GM21381 (cell line): ENCODE results near the gene VPS37D.

Experiments
- ATAC-seq: cut with Tn5 transposase; IDR thresholded peaks from one replicate; pipeline ENCODE4 v1.9.1; 2021; ENCODE audit warnings: mild to moderate bottlenecking, moderate library complexity; ENCODE audit not compliant: unreplicated experiment

Gene VPS37D

DNA sequence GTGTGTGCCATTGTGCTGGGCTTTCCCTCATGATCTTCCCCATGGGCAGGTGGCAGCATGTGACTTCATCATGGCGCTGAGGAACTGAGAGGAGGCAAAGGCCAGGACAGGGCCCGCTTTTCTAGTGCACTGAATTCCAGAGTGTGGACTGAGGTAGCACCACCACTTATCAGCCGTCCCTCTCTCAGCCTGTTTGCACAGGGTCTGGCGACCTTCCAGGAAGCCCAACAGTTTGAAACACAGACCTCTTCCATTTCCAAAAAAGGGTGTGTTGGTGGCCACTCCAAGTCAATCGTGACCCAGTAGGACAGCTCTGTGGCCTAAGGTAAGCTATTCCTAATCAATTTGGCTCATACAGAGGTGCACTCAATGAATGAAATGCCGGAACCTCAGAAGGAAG is 11.2 kb downstream of the VPS37D start:
- ATAC-seq, result no peak

DNA sequence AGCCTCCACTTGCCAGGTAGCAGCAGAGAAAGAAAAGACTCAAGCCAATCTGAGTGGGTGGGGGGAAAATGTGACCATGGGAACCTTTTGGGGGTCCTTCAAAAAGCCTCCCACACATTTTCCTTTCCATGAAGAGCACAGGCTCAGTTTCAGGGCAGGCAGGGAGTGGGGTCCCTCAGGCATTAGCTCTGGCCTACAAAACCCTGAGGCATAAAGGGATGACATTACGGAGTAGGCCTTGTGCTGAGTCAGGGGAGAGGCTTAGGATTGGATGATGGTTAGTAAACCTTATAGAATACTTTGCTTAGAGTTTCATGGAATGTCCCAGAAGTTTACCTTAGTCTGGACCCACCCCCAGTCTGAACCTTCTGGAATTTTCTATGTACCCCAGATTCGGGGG is 12.1 kb downstream of the VPS37D start:
- no peak for ATAC-seq

DNA sequence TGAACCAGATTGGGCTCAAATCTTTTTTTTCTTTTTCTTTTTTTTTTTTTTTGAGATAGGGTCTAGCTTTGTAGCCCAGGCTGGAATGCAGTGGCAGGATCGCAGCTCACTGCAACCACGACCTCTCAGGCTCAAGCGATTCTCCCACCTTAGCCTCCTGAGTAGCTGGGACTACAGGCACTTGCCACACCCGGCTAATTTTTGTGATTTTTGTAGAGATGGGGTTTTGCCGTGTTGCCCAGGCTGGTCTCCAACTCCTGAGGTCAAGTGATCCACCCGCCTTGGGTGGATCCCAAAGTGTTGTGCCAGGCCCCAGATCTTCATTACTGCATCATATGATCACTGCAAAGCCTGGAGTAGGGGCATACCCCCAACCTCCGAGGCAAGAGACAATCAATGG is 12.9 kb downstream of the VPS37D start:
- ATAC-seq, result no peak

DNA sequence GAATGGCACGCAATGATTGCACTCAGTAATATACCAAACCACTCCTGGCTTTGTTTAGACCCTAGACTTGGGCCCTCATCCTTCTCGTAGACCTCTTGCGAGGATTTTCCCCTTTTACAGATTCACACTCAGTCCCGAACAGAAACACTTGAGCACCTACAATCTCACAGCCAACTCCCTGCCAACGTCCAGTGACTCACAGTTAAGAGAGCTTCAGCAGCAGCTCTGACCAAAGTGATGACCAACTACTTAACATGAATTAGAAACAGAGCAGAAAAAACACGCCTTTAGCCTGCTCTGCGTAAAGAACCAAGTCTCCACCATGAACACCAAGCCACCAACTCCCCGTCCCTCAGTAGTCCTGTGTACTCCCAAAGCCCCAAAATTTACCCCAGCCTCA is 13.4 kb downstream of the VPS37D start:
- ATAC-seq, result no peak

DNA sequence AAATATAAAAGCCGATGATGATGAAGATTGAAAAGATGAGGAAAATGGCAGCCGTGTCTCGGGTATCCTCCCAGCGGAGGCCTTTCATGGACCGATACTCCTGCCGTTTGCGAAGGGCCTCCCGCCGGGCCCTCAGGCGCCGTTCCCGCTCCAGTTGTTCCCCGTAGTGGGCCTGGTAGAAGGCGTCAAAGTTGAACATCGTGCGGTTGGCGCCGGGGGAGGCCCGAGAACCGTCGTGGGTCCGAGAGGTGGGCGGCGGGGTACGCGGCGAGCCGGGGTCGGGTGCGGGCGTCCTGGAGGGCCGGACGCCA is 15.1 kb downstream of the VPS37D start:
- peak; percentile 13 for ATAC-seq

DNA sequence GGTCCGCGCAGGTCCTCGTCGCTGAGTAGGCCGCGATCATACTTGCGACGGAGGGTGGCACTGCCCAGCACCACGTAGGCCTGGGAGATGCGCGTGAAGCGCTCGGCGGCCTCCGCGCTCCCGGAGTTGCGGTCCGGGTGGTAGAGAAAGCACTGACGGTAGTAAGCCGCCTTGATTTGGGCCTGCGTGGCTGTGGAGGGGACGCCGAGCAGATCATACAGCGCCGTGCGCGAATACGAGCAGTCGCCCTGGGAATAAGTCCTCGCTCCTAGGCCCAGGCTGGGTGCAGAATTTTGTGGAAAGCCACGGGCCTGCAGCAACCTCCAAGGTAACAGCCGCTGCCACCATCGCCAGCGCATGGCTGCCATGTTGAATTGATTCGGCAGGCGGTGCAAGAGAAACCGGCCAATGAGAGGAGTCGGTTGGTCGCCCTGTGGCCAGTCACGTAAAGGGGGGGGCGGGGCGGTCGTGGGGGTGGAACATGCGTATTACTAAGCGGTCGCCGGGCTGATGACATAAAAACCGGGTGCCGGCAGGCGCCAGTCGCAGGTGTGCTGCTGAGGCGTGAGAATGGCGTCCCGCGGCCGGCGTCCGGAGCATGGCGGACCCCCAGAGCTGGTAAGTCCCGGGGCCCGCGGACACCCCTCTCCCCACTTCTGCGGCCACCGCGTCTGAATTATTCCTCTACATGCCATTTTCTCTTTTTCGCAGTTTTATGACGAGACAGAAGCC is 15.6 kb downstream of the VPS37D start, which contains the start of the genes BUD23 and DNAJC30:
BUD23 (plus strand) TSS at position 542 of the 732 bp plus-strand sequence; CDS start at position 571, 29 bp downstream.
DNAJC30 (minus strand) TSS at position 398 of the 732 bp plus-strand sequence; CDS start at position 368, 30 bp downstream.
- peak; percentile 94 for ATAC-seq

DNA sequence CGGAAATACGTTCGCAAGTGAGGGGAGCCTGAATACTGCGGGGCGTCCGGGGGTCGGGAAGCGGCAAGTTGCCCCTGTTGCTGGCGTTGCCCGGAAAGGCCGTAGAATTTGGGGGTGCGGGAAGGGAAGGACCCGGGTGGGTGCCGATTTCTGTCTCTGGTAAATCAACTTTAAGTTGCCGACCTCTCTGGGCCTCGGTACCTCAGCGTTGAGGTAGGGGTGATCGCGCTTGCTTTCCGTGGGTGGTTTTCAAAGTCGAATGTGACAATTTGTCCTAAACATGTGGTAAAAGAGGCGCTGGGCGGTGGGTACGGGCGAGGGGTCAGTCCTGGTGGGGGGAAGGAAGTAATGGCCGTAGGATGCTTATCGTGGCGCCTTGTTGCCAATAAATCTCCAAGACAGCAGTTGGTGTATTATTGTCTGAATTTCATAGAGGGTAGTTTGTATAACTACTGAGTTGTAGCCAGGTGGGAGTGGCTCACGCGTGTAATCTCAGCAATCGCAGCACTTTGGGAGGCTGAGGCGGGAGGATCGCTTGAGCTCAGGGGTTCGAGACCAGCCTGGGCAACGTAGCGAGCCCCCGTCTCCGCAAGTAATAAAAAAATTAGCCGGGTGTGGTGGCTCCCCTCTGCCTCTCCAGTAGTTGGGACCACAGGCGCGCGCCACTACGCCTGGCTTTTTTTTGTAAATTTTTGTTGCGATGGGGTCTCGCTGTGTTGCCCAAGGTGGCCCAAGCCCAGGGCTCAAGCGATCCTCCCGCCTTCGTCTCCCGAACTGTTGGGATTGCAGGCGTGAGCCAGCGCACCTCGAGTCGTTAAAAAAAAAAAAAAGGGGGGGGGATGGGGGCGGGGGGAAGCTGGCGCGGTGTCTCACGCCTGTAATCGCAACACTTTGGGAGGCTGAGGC is 16.4 kb downstream of the VPS37D start:
- ATAC-seq, result no peak

DNA sequence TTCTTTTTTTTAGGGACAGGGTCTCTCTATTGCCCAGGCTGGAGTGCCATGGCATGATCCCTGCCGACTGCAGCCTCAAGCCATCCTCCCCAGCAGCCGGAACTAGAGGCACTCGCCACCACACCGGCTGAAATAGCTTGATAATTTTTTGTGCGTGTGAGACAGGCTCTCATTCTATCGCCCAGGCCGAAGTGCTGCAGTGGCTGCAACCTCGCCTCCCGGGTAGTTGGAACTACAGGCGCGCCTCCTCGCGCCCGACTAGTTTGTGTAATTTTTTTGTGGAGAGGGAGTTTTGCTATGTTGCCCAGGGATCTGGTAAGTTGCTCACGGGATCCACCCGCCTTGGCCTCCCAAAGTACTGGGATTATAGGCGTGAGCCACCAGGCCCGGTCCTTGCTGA is 17.7 kb downstream of the VPS37D start:
- no peak for ATAC-seq

DNA sequence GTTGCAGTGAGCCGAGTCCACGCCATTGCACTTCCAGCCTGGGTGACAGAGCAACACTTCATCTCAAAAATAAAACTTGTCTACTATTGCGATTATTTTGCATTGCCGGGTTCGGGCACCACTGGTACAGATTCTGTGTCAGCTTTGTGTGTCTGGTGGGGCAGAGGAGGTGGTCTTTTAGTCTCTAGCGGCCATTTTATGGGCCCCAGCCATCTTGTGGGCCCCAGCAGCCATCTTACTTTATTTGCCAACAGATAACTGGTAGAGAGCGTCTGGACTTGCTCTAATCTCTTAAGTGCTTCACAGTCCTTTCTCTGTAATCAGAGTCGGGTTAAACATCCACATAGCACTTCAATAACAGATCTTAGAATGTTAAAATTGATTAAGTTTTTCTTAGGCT is 20.7 kb downstream of the VPS37D start:
- ATAC-seq, result no peak

DNA sequence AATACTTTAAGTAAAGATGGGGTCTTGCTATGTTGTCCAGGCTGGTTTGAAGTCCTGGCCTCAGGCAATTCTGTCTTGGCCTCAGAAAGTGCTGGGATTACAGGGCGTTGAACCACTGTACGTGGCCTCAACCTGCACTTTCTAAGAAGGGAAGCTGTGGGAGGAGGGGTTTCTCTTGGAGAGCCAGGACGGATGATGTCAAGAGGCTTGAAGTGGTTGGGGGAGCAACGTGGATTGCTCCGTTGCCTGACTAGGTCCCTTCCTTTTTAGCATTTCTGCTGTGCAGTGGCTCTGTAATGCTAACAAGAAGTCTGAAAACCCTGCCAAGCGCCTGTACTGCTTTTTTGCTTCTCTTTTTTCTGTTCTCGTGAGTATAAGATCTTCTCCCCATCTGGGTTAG is 23.0 kb downstream of the VPS37D start:
- ATAC-seq, result no peak

DNA sequence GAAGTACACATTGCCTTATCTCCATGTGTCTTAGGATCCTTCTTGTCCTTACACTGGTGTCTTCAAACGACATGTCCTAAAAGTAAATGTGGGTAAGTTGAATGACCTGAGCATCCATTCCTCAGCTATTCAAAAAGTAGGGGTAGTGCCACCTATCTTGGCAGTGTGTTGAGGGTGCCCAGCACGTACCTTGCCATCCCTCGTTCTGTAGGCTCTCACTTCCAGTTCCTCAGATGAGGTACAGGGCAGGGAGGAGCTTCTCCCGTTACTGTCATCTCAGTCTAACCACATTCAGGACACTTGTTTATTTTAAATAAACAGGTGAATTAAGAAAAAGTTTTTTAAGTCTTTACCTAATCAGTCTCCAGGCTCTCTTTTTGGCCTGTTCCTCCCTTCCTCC is 28.7 kb downstream of the VPS37D start:
- ATAC-seq, result no peak

DNA sequence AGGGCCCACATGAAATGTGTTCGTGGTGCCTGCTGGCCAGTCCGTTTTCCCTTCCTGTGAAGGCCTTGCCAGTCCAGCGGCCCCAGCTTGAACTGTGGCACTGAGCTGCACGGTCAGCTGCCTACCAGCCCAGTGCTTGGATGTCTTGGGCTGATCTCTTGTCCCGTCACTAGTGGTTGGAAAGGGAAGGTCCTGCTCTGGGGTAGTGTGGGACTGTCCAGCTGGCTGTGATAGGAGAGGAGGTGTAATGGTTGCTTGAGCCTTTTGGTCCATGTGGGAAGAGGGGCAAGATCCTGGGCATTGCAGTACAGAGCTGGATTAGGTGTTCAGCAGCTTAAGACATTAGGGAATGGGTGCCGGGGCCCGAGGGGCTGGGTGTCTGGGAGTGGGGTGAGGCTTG is 30.8 kb downstream of the VPS37D start:
- no peak for ATAC-seq

DNA sequence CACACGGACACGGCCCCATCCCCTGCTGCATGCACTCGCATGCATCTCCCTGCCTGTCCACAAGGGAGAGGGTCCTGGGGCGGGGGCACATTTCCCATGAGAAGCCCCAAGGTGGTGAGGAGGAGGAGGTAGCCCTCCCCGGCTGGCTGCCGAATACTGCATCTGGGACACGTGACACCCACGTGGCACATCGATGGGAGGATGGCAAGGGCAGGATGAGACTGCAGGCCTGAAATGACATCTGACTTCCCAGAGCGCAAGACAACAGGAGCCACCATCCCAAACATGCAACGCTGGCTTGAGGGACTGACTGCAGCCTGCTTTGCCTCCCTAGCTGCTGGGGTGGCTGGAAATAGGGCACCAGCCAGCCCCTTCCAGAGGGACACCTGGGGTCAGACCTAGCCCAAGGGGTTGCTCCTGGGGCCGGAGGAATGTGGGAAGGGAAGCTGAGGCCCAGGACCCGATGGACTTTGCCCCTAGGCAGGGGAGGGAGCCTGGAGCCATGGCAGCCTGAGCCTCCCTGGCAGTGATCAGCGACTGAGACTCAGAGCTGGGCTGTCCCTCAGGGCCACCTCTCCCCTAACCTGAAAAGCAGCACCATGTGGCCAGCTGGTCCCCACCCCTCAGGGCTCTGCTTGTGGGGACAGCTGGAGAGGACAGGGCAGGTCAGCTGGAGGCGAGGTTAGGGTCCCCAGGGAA is 31.9 kb downstream of the VPS37D start:
- no peak for ATAC-seq

DNA sequence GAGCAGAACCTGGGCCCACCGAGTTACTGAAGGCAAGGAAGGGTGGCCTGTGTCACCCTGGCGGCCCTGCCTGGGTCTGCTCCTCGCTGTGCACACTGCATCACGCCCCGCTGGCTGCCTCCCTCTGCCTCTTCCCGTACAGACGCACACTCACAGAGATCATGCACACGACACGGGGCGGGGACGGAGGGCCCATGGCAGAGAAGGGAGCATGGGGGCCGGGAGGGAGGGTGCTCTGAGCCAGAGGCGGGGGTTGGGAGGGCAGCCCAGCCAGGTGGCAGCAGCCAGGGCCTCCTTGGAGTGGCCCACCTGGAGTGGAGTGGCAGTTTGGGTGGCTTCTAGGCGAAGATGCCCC is 32.4 kb downstream of the VPS37D start:
- no peak for ATAC-seq

DNA sequence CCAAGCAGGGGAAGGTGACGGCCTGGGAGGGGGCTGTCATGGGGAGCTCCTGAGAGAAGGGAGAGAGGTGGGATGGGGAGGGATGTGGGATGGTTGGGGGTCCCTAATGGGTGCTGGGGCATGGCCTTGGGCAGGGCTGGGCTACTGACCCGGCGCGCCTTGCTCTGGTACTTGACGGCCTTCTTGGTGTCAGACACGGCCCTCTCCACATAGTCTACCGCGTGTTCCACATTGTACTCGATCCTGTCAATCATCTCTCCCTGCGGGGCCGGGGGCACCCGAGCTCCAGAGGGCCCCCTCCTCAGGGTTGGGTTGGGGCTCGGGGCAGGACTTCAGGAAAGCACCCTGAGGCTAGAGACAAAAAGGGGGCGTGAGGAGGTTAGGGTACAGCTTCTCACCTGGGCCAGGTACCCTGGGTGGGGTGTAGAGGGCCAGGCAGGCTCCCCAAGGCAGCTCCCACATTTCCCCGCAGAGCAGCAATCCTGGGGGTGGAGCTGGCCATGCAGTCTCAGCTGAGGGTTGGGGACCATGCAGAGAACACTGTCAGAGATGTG is 33.0 kb downstream of the VPS37D start:
- no peak for ATAC-seq

DNA sequence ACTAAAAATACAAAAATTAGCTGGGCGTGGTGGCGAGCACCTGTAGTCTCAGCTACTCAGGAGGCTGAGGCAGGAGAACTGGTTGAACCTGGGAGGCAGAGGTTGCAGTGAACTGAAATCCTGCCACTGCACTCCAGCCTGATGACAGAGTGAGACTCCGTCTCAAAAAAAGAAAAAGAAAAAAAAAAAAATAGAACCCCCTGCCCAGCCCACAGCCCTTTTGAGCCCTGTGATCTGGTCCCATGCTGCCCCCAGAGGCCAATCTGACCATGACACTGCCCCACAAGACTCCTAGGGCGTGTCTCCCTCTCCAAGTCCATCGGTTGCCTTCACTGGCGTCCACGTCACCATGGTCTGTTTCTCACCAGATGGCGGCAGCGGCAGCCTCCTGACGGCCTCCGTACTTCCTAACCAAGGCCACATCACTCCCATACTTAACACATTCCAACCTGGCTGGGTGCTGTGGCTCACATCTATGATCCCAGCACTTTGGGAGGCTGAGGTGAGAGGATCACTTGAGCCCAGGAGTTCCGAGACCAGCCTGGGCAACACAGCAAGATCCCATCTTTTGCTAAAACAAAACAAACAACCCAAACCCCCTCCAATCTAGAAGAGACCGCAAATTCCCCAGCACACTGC is 33.8 kb downstream of the VPS37D start:
- ATAC-seq, result no peak

DNA sequence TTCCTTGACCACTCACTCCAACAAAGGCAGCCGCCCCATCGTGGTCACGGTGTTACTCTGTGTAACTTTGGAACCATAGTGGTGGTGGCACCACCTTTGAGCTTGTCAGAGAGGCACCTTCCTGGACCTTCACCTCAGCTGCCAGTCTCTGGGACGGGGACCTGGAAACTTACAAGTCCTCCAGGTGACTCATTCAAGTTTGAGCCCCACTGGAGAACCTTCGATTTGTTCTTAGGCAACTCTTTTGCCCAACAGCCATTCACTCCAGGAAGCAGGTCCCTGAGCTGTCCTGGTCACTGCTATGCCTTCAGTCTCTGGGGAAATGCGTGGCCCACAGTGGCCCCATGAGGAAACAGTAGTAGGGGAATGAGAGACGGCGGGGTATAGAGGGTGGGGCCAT is 34.6 kb downstream of the VPS37D start:
- ATAC-seq, result no peak

DNA sequence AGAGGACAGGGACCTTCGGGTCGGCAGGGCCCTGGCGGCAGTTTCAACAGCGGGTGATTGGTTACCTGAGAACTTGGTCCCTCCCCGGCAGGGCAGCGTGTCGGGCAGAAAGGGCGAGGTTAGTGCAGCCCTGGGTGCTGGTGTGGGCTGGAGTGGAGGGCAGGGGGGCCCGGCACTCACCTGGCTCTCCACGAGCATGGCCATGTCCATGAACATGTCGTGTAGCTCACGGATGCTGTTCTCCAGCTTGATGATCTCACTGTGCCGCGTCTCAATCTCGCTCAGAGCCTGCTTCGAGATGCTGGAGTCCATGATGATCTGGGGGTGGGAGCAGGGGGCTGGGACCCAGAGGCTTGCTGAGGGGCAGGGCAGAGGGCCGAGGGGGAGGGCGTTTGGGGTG is 35.0 kb downstream of the VPS37D start:
- ATAC-seq, result no peak

DNA sequence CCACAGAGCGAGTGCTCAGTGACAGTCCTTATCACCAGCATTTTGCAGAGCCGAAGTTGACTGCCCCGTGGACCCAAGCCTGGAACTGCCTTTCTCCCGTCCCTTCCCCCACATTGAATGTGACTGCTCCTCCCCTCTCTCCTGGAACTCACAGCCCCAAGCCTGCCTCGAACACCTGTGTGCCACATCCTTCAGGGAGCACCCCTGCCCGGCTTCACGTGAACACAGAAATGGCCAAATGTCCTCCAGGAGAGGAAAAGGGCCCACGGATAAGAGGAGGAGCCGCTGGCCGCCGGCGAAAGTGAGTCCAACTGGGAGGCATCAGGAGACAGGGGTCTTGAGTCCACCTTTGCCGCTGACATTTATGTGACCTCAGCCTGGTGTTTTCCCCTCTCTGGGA is 35.6 kb downstream of the VPS37D start:
- ATAC-seq, result no peak

DNA sequence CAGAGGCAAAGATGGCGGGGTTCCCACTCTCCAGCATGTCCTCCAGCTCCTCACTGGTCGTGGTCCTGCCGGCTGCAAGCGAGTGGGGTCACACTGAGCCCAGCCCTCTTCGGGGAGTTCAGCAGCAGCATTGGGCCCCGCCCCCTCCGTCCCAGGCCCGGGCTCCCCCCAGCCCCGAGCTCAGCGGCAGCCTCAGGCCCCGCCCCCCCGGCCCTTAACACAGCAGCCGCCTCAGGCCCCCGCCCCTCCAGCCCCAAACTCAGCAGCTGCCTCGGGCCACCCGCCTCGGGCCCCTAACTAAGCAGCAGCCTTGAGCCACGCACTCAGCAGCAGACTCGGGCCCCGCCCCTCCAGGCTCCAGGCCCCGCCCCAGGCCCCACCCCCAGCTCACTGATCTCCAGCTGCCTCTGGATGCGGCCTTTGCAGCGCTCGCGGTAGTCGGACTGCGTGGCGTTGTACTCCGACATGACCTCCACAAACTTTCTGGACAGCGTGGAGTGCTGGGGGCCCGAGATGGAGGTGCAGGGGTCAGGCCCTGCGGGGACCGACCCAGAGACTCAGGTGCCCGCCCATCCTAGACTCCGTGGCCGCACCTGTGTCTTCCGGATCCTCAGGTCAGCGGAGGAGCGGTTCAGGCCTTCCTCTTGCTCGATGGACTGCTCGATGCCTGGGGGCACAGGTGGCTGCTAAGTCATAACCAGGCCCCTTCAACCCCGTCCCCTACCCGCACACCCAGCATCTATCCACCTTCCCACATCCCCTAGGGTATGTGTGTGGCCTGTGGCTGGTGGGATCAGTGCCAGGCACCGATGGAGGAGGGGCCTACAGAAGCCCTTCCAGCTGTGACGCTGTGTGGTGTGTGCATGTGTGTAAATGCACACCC is 36.4 kb downstream of the VPS37D start:
- no peak for ATAC-seq
